ENCODE data around the gene KCNT1.

DNA sequence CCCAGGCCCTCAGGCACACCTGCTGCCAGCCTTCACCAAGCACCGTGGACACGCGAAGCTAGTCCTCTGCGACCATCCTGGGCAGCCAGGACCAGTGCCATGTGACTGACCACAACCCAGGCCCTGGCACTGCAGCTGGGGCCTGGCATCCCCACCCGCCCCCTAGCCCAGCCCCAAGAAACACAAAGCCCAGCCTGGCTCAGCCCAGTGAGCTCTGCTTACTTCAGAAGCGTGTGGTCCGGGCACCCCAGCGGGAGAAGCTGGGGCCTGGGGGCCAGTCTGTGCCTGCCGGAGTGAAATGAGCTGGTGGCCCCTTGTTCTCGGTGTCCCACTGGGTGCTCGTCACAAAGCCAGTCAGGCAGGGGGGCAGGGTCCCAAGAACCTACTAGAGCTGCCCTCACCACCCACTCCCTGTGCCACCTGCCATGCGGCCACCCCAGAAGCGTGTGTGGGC, 87.9 kb downstream of the KCNT1 start:
- TF ChIP-seq, protein P1, sequence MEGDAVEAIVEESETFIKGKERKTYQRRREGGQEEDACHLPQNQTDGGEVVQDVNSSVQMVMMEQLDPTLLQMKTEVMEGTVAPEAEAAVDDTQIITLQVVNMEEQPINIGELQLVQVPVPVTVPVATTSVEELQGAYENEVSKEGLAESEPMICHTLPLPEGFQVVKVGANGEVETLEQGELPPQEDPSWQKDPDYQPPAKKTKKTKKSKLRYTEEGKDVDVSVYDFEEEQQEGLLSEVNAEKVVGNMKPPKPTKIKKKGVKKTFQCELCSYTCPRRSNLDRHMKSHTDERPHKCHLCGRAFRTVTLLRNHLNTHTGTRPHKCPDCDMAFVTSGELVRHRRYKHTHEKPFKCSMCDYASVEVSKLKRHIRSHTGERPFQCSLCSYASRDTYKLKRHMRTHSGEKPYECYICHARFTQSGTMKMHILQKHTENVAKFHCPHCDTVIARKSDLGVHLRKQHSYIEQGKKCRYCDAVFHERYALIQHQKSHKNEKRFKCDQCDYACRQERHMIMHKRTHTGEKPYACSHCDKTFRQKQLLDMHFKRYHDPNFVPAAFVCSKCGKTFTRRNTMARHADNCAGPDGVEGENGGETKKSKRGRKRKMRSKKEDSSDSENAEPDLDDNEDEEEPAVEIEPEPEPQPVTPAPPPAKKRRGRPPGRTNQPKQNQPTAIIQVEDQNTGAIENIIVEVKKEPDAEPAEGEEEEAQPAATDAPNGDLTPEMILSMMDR (IDR thresholded peaks at IDR 0.05) = no peak
- no peak for TF ChIP-seq POLR2A (IDR thresholded peaks at IDR 0.05)

All from thyroid gland (tissue), 4 donors.